Upper lobe of left lung (tissue), 4 donors: ENCODE measurements around the gene KAZN.

ENCODE experiments used
- CTCF ChIP-seq, 6 experiments: fragments of 450-650 bp in 4 of 6; fragments of 200-600 bp in 2 of 6; sonication (generic) in 2 of 6; IDR thresholded peaks; one replicate each; pipeline ENCODE4 v1.5.1; 2016 to 2019; ENCODE audit warnings: antibody characterized with exemption in 6 of 6
- POLR2A ChIP-seq, 4 donors: fragments of 450-650 bp; IDR thresholded peaks; one replicate each; pipeline ENCODE4 v1.5.1; 2016 to 2017; ENCODE audit warnings: antibody characterized with exemption in 4 of 4, mild to moderate bottlenecking in 2 of 4
- POLR2AphosphoS5 ChIP-seq, 2 donors: sonication (generic); formaldehyde crosslinking; IDR thresholded peaks; one replicate each; pipeline ENCODE4 v1.5.1; 2017; ENCODE audit warnings: antibody characterized with exemption in 2 of 2

GRCh38 chr1:15063346-15063745, 464.9 kb downstream of the KAZN start:
- TF ChIP-seq CTCF (IDR thresholded peaks at IDR 0.05) (no peak), POLR2AphosphoS5 (IDR thresholded peaks at IDR 0.05) (no peak), POLR2A (IDR thresholded peaks at IDR 0.05) (no peak)
